HG02870 (cell line): ENCODE results near the gene COL18A1.
"Not testable (repeated sequence)": the region's sequence is repeated elsewhere in the genome, so short reads cannot be mapped to it uniquely, and the experiment has no call there.

Experiments
- ATAC-seq: cut with Tn5 transposase; IDR thresholded peaks from one replicate; pipeline ENCODE4 v1.9.1; 2021; ENCODE audit warnings: mild to moderate bottlenecking, moderate library complexity; ENCODE audit not compliant: unreplicated experiment

The COL18A1 gene

GRCh38 chr21:45513003-45513717, 108.2 kb downstream of the COL18A1 start:
- ATAC-seq, result no peak

- no peak for ATAC-seq
Observed at GRCh38 chr21:45513741-45514310, 108.9 kb downstream of the COL18A1 start.

DNA sequence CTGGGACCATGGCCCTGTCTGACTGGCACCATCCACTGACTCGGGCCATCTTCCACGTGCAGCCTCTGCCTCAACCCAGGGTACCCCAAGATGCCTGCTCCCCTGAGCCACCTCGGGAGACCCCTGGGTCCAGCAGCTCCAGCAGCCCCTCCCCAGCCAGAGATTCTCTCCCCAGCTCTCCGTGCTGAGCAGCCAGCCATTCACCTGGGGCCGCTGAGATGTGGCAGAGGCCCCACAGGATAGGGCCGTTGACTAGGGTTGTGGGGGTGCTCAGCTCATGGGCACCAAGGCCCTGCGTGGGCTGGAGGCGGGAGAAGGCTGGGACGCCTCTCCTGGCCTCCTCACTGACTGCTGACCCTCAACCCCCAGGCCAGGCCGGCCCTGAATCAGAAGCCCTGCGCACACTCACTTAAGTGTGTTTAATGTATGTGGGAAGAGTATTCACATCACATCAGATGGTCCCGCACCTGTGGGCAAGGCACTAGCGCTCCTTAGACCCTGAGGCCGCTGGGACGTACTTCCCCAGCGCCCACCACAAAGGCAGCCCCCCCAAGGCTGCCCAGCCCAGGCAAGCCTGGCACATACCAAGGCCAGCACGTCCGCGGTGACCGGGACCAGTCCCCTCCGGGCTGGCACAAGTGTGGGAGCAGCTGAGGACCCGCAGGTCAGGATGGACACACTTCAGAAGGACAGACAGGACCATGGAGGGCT, 109.5 kb downstream of the COL18A1 start:
- no peak for ATAC-seq

DNA sequence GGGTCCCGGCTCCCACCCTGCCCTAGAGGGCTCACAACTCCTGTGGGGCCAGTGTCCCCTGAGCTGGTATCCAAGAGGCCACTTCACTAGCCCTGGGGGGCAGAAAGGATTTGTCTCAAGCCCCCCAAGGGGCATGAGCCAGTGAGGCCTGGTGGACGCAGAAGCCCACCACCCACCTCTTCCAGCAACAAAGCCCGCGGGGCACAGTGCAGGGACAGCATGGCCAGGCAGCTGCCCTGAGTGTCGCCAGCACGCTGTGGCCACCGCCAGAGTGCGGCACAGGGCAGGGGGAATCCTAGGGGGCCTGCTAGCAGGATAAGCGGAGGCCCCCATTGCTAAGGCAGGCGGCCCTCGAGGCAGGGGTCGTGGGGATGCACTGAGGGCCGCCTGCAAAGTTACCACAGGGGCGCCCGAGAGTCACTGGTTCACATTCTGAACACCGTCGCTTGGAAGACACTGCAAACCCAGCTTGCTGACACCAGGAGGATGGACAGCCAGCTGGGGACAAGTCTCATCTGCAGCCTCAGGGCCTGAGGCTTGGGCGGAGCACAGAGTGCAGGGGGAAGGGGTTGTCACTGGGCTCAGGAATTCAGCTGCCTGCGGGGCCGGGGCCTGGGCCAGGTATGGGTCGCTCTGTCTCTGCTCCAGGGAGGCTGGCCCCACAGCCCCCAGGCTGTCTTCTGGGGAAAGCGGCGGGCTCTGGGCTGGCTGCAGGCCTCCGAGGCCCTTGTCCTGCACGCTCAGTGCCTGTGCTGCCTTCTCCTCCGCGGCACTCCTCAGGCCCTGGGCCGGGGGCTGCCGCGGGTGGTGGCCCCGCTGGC, 110.5 kb downstream of the COL18A1 start:
- no peak for ATAC-seq

GRCh38 chr21:45516071-45516670, 111.2 kb downstream of the COL18A1 start:
- no peak for ATAC-seq

DNA sequence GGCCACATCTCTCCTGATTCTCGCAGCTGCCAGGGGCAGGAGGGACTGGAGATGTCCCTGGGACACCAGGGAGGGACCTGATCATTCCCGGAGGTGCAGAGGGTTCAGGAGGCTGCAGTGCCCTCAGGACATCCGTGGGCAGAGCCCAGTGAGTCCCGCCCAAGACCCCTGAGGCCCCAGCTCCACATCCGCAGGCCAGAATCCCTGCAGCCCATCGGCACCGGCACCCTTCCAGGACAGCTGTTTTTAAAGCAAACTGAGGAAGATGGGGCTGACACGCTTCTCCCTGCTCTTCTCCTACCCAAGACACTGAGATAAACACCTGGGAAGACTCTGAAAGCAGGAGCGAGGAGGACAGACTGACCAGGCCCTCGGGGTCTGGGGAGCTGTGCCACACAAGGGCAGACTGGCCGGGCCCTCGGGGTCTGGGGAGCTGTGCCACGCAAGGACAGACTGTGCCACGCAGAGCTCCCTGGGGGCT, 111.7 kb downstream of the COL18A1 start:
- ATAC-seq, result no peak

DNA sequence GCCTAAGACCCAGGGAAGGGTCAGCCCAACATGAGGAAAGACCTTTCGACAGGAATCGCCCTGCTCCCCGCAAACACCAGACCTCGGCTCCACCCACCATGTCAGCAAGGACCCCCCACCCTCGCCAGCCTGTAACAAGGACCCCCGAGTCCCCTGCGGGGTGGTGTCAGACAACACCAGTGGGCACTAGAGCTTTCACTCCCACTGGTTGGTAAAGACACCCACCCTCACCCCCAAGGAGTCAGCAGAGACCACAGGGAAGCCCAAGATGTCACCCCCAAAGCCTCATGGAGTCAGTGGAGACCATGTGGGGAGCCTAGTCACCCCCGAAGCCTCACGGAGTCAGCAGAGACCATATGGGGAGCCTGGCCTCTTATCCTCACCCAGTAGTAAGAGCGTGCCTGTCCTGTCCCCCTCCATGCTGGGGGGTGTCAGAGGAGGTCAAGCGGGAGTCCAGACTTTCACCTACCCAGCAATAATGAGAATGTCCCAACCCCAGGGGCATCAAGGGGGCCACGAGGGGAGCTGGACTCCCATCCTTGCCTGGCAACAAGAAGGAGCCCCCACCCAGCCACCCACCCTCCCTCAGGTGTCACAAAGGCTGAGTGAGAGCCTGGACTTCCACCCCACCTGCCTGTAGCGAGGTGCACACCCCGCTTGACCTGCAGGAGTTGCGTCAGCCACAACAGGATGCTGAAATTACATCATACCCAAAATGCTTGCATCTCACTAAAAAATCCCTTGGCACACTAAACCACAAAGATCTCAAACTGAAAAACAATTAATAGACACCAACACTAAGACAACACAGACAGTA, 112.5 kb downstream of the COL18A1 start:
- ATAC-seq, result no peak

DNA sequence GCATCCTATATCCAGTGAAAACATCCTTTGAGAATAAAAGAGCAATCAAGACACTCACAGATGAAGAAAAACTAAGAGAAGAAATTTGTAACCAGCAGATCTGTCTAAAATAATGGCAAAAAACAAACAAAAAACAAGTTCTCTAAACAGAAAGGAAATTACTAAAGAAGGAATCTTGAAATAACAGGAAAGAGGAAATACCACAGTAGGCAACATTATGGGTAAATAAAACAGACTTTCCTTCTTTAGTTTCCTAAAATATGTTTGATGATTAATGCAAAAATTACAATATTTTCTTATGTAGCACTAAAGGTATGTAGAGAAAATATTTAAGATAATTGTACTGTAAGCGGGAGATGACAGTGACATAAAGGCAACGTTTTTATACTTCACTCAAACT, 113.8 kb downstream of the COL18A1 start:
- no peak for ATAC-seq

GRCh38 chr21:45519182-45519581, 114.2 kb downstream of the COL18A1 start:
- no peak for ATAC-seq

DNA sequence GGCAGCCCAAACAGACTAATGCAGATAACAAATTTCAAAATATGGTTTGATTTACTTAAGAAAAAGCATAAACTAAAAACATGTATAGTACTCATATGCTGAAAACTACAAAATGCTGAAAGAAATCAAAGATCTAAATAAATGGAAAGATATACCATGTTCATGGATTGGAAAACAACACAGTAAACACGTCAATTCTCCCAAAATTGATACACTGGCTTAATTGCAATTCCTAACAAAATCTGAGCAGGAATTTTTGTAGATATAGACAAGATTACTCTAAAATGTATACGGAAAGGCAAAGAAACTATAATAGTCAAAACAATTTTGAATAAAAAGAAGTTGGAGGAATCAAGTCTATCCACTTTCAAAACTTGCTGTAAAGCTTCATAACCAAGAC, 116.3 kb downstream of the COL18A1 start:
- no peak for ATAC-seq

GRCh38 chr21:45522381-45522780, 117.4 kb downstream of the COL18A1 start:
- no peak for ATAC-seq

DNA sequence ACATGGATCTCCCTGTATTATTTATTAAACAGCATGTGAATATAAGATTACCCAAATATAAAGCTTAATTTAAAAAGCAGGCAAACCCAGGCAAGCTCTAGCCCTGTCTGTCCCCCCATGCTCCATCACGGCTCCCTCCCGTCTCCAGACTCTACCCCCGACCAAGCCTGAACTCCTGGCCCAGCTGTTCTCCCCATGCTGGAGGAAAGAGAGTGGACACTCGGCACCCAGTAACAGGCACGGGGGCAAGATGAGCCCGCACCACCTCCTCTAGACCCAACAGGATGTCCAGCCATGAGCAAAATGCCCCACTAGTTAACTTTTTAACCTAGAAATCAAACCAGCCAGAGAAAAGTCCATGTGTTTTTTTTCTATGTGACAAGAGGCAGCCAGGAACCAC, 118.0 kb downstream of the COL18A1 start:
- no peak for ATAC-seq

DNA sequence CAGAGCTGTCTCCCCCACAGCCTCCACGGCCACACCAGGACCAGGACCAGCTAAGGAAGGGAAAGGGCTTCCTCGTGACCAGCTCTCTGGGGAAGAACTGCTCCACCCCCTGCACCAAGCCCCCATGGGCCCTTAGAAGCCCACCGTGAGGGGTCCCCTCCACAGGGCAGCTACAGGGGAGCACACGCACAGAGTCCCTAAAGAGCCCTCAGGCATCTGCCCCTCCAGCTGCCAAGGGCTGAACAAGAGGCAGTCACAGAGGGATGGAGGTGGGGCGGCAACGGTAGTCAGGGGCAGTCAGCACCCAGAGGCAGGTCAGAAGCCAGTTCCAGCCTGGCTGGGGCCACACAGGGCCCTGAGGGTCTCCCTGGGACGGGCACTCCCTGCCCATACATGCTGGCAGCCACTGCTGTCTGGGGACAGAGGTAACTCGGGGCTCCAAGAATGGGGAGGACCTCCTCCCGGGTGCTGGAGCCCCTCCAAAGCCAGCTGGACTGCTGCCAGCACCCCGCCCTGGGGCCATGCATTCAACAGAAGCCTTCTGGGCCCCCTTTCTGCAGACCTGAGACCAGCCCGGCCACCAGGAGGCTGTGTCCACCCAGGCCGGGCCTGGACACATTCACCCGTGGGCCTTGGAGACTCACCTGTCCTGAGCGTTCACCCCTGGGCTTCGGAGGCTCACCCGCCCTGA, 118.6 kb downstream of the COL18A1 start:
- ATAC-seq, result no peak

DNA sequence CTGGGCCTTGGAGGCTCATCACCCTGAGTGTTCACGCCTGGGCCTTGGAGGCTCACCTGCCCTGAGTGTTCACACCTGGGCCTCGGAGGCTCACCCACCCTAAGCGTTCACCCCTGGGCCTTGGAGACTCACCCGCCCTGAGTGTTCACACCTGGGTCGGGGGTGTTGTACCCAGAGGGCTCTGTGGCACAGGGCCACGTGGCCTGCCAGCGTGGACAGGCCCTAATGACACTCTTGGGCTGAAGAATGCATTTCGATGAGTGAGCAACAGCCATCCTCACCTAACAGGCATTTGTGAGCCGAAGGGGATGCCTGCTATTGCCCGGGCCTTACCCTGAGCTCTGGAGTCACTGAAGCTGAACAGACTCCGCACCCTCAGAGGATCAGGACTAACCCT, 119.8 kb downstream of the COL18A1 start:
- no peak for ATAC-seq

GRCh38 chr21:45525153-45525909, 120.4 kb downstream of the COL18A1 start:
- ATAC-seq, result no peak

GRCh38 chr21:45525910-45526306, 120.9 kb downstream of the COL18A1 start:
- ATAC-seq, result no peak

GRCh38 chr21:45527151-45527999, 122.4 kb downstream of the COL18A1 start:
- not testable (repeated sequence) for ATAC-seq
